Common myeloid progenitor, CD34-positive (primary cell): ENCODE measurements around the gene ANKH.

ENCODE experiments used
- CTCF ChIA-PET: fragments of 350-600 bp; sonication (Branson Sonifier 250); formaldehyde crosslinking; loops from one replicate; lab custom pipeline; 2021; ENCODE audit warnings: antibody characterized with exemption; lab: Charles Lee
- POLR2A ChIA-PET: fragments of 350-600 bp; sonication (Branson Sonifier 250); formaldehyde crosslinking; loops from one replicate; lab custom pipeline; 2021; ENCODE audit warnings: antibody characterized with exemption; lab: Charles Lee
- DNase-seq, 3 donors: peaks; one replicate each; pipeline versions ENCODE4 v3.0.0 to v3.0.0-alpha.2; 2013
- H3K27ac ChIP-seq, 2 experiments: 1 replicate in 1 of 2; 2 replicates in 1 of 2; pipeline ENCODE4 v1.7.0; 2013; ENCODE audit warnings: inconsistent platforms in 2 of 2, low read length in 2 of 2, mild to moderate bottlenecking in 2 of 2, low read depth in 1 of 2, moderate library complexity in 1 of 2; ENCODE audit not compliant: severe bottlenecking in 2 of 2, insufficient read depth in 1 of 2, poor library complexity in 1 of 2
- H3K27me3 ChIP-seq, 5 experiments: replicated peaks in 2 of 5; 1 replicate in 3 of 5; 2 replicates in 2 of 5; pipeline versions ENCODE4 v1.6.1 to v1.7.0; 2013; ENCODE audit warnings: low read length in 4 of 5, mild to moderate bottlenecking in 2 of 5, moderate library complexity in 2 of 5, inconsistent platforms in 1 of 5; ENCODE audit not compliant: insufficient read depth in 5 of 5, control insufficient read depth in 4 of 5
- H3K36me3 ChIP-seq, 4 experiments: 1 replicate in 2 of 4; 2 replicates in 2 of 4; pipeline versions ENCODE4 v1.6.1 to v1.7.0; 2013; ENCODE audit warnings: low read length in 3 of 4, control low read depth in 1 of 4, mild to moderate bottlenecking in 1 of 4; ENCODE audit not compliant: control insufficient read depth in 4 of 4, insufficient read depth in 4 of 4
- H3K4me1 ChIP-seq, 4 experiments: 1 replicate in 3 of 4; 2 replicates in 1 of 4; pipeline versions ENCODE4 v1.6.1 to v1.7.1; 2013; ENCODE audit warnings: low read length in 3 of 4, mild to moderate bottlenecking in 3 of 4, control low read depth in 1 of 4, inconsistent platforms in 1 of 4, moderate library complexity in 1 of 4; ENCODE audit not compliant: control insufficient read depth in 4 of 4, insufficient read depth in 4 of 4; ENCODE audit errors: control extremely low read depth in 1 of 4
- H3K4me3 ChIP-seq, 7 experiments: 1 replicate in 4 of 7; 2 replicates in 3 of 7; pipeline versions ENCODE4 v1.5.1 to v1.7.0; 2013; ENCODE audit warnings: mild to moderate bottlenecking in 7 of 7, low read length in 6 of 7, moderate library complexity in 6 of 7, inconsistent platforms in 2 of 7, low read depth in 2 of 7, control low read depth in 1 of 7; ENCODE audit not compliant: insufficient read depth in 4 of 7, control insufficient read depth in 1 of 7; ENCODE audit errors: extremely low read depth in 1 of 7
- H3K9me3 ChIP-seq, 5 experiments: 1 replicate in 4 of 5; 2 replicates in 1 of 5; pipeline versions ENCODE4 v1.6.1 to v1.7.1; 2013; ENCODE audit warnings: low read length in 4 of 5, mild to moderate bottlenecking in 2 of 5, inconsistent platforms in 1 of 5, low read depth in 1 of 5, moderate library complexity in 1 of 5; ENCODE audit not compliant: control insufficient read depth in 4 of 5, insufficient read depth in 2 of 5; ENCODE audit errors: control extremely low read depth in 1 of 5
- WGBS: methylation state at CpG from one replicate; pipeline ENCODE4 v1.1.5; 2013; ENCODE audit not compliant: insufficient coverage; 5-methylcytosine and 5-hydroxymethylcytosine counted together

ANKH gene

DNA sequence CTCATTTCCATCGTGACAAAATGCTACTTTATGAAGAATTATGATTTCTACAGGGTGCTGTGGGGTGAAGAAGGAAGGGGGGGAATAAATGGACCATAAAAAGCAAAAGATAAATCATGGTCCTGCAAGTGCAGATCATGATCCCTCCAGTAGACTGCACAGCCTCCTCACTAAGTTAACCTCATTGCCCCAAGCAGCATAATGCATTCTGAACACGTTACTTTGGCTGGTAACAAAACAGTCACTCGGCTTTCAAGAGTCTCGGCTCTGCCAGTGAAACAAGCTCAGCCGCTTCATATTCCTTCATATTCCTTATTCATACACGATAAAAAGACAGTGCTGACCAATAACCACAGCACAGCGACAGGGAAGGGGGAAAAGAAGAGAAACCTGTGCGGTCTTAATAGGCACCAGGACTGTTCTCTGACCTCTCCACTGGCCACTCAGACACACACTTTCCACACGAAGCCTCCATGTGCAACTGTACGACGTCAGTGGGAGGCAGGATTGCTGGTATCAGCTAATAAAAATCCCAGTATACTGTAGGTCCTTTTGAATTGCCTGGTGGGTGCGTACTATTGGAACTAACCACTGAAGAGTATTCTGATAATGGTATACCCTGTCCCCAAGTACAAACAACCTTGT is 60.5 kb downstream of the ANKH start:
- Histone ChIP-seq H3K36me3 (no peaks in the 10 kb centered on the region), H3K4me3 (no peak overlapping the region), H3K9me3 (no peaks in the 10 kb centered on the region), H3K27me3 (no peaks in the 10 kb centered on the region), H3K27ac (no peak overlapping the region), H3K4me1 (peaks cover 7 to 26% (median 18%) of the 10 kb centered on the region in 4 experiments)
- ChIA-PET POLR2A (no interaction called here), CTCF (interaction anchor here (0.9 kb wide), 1 partner anchor 18 kb away, joined by 4 read pairs; no protein-coding TSS in a partner anchor)
- WGBS: 100% methylated on average over 4 of the region's 12 CpGs
- DNase-seq: no peak

DNA sequence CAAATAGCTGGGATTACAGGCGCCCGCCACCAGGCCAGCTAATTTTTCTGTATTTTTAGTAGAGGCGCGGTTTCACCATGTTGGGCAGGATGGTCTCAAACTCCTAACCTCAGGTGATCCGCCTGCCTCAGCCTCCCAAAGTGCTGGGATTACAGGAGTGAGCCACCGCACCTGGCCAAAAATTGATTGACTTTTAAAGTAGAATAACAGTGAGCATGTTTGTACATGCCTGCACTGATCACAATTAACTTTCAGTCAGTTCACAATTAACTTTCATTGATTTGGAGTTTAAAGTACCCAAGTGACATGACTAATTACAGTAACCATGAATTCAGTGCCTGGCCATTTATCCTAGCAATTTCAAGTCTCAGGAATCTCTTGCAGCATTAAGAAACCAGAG is 61.3 kb downstream of the ANKH start:
- no CpG with 5 or more reads among the region's 6 CpGs for WGBS
- H3K9me3 ChIP-seq: no peaks in the 10 kb centered on the region
- ChIA-PET POLR2A (no interaction called here), CTCF (interaction anchor here (1.0 to 1.4 kb wide), 3 partner anchors 9 to 82 kb away, joined by 3 to 4 read pairs (median 3); no protein-coding TSS in a partner anchor)
- no peaks in the 10 kb centered on the region for H3K27me3 ChIP-seq
- peak overlapping the region in 1 of 2 experiments; percentile 69 for H3K27ac ChIP-seq
- no peaks in the 10 kb centered on the region for H3K36me3 ChIP-seq
- DNase-seq: no peak
- H3K4me1 ChIP-seq: peaks cover 7 to 26% (median 18%) of the 10 kb centered on the region in 4 experiments
- H3K4me3 ChIP-seq: peak overlapping the region in 4 of 7 experiments; percentile 15 to 61 (median 46)

GRCh38 chr5:14809369-14810155 is 62.0 kb downstream of the ANKH start:
- Histone ChIP-seq H3K27me3 (no peaks in the 10 kb centered on the region), H3K36me3 (no peaks in the 10 kb centered on the region), H3K4me3 (peak overlapping the region in 5 of 7 experiments; percentile 2 to 61 (median 43)), H3K4me1 (peaks cover 7 to 26% (median 18%) of the 10 kb centered on the region in 4 experiments), H3K9me3 (no peaks in the 10 kb centered on the region), H3K27ac (peak overlapping the region in 1 of 2 experiments; percentile 69)
- POLR2A ChIA-PET: no interaction called here
- CTCF ChIA-PET: interaction anchor here (0.9 to 1.4 kb wide), 4 partner anchors 10 to 82 kb away, joined by 3 to 4 read pairs (median 3); no protein-coding TSS in a partner anchor
- peak; percentile 78 to 94 (median 92) for DNase-seq
- WGBS: 3% methylated on average over 8 of the region's 11 CpGs

DNA sequence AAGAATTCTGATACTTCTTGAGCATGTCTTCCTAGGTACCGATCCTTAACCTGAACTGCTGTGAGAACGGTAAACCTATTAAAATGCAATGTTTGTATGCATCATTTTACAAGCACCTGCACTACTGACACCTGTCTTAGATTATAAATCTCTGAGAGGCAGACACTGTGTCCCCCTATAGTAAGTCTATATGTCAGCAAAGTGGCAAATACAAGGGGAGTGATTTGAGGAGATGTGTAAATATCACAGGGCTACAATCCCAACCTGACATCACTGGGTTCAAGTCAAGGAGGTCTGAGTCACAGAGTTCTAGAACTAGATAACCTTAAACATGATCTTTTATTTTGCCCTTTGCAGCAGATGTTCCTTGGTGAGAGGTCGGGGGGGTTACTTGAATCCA is 64.1 kb downstream of the ANKH start:
- DNase-seq: no peak
- H3K36me3 ChIP-seq: no peaks in the 10 kb centered on the region
- POLR2A ChIA-PET: no interaction called here
- H3K9me3 ChIP-seq: no peaks in the 10 kb centered on the region
- peaks cover 7 to 26% (median 18%) of the 10 kb centered on the region in 4 experiments for H3K4me1 ChIP-seq
- 100% methylated on average over 2 of the region's 3 CpGs for WGBS
- CTCF ChIA-PET: no interaction called here
- no peak overlapping the region for H3K4me3 ChIP-seq
- no peaks in the 10 kb centered on the region for H3K27me3 ChIP-seq
- no peak overlapping the region for H3K27ac ChIP-seq

GRCh38 chr5:14806456-14806855 is 65.1 kb downstream of the ANKH start:
- DNase-seq: no peak
- ChIA-PET CTCF (no interaction called here), POLR2A (no interaction called here)
- no peaks in the 10 kb centered on the region for H3K36me3 ChIP-seq
- no peaks in the 10 kb centered on the region for H3K27me3 ChIP-seq
- no peak overlapping the region for H3K27ac ChIP-seq
- no peak overlapping the region for H3K4me3 ChIP-seq
- H3K9me3 ChIP-seq: no peaks in the 10 kb centered on the region
- WGBS: 100% methylated on average over 6 of the region's 7 CpGs
- peaks cover 7 to 22% (median 17%) of the 10 kb centered on the region in 4 experiments for H3K4me1 ChIP-seq

DNA sequence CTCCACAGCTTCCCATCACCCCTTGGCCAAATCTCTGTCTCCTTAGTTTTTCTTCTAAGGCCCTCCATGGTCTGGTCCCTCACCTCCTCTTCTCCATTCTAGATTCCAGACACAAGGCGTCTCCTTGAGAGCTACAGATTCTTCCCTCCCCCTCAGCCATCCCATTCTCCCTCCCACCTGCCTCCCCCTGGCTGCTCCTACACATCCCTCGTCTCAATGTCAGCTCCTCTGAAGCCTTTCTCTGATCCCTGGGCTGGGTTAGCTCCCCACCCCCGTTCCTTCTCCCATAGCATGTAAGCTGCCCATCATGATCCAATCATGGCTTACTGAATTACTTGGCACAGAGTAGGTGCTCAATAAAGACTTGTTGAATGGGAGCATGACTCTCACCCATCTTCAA is 69.0 kb downstream of the ANKH start:
- Histone ChIP-seq H3K4me1 (no peaks in the 10 kb centered on the region), H3K36me3 (no peaks in the 10 kb centered on the region), H3K27ac (no peak overlapping the region), H3K27me3 (no peaks in the 10 kb centered on the region), H3K4me3 (no peak overlapping the region), H3K9me3 (no peaks in the 10 kb centered on the region)
- 100% methylated on average over 3 of the region's 3 CpGs for WGBS
- ChIA-PET POLR2A (no interaction called here), CTCF (no interaction called here)
- DNase-seq: no peak

DNA sequence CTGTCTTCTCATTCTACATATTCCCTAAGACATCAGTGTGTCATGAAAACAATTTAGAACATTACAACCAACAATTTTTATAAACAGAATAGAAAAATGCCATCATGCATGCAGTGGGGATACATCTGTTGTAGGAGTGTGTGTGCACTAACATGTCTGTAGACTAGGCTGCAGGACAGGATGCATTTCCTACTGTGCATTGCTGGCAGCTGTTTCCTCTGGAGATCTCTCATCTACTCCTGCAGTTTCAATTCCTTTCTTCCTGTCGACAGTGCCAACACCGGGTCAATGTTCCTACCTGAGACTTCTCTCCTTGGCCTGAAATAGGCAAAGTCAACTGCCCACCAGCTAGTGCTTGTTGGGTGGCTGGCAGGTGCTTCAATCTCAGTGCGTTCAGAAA is 69.8 kb downstream of the ANKH start:
- DNase-seq: no peak
- Histone ChIP-seq H3K27me3 (no peaks in the 10 kb centered on the region), H3K4me1 (no peaks in the 10 kb centered on the region), H3K4me3 (no peak overlapping the region), H3K27ac (no peak overlapping the region), H3K36me3 (no peaks in the 10 kb centered on the region), H3K9me3 (no peaks in the 10 kb centered on the region)
- 90% methylated on average over 2 of the region's 3 CpGs for WGBS
- ChIA-PET CTCF (no interaction called here), POLR2A (no interaction called here)
